Endothelial cell of umbilical vein (primary cell): ENCODE measurements around the gene HES7. TPM values are rescaled to one million over a fixed set of nuclear protein-coding genes. Genes with fewer than 3 reads are reported as not detected.

Experiments
- BruUV-seq: library from RNA; stranded (reverse); fragments of 400-500 nt; replicated peaks from 2 replicates; lab custom pipeline; 2021; lab: Mats Ljungman, UMichigan
- CTCF ChIA-PET: fragments of 300-600, 350-600 bp; sonication (Branson Sonifier 250); formaldehyde crosslinking; loops from one replicate; lab custom pipeline; 2021; ENCODE audit warnings: antibody characterized with exemption, inconsistent platforms; lab: Charles Lee
- POLR2A ChIA-PET: fragments of 300-600, 350-600 bp; sonication (Branson Sonifier 250); formaldehyde crosslinking; loops from one replicate; lab custom pipeline; 2021; ENCODE audit warnings: antibody characterized with exemption, inconsistent platforms; lab: Charles Lee
- DNase-seq: peaks from one replicate; pipeline ENCODE4 v3.0.0-alpha.2; 2011; ENCODE audit warnings: low read depth, low spot score
- FAIRE-seq: peaks from 2 replicates; lab custom pipeline; 2011; peaks lifted over from hg19 to GRCh38; lab: Jason Lieb, UNC
- H2AFZ ChIP-seq: 2 replicates; pipeline ENCODE4 v1.6.0; 2012; ENCODE audit warnings: low read depth, low read length, control low read depth, inconsistent platforms
- H3K27ac ChIP-seq: 2 replicates; pipeline ENCODE4 v1.5.1; 2011; ENCODE audit warnings: low read depth, mild to moderate bottlenecking, control low read depth, low read length, moderate library complexity; ENCODE audit not compliant: insufficient read depth
- H3K27me3 ChIP-seq, 2 experiments: 2 replicates each; pipeline versions ENCODE4 v1.6.0 to v1.6.1; 2011; ENCODE audit warnings: low read length in 2 of 2, mixed read lengths in 1 of 2; ENCODE audit not compliant: control insufficient read depth in 2 of 2, insufficient read depth in 2 of 2
- H3K36me3 ChIP-seq, 2 experiments: 2 replicates in 1 of 2; 3 replicates in 1 of 2; pipeline ENCODE4 v1.5.1; 2011; ENCODE audit warnings: low read length in 2 of 2, mild to moderate bottlenecking in 1 of 2, moderate library complexity in 1 of 2; ENCODE audit not compliant: control insufficient read depth in 2 of 2, insufficient read depth in 2 of 2; ENCODE audit errors: extremely low read depth in 1 of 2
- H3K4me1 ChIP-seq: 3 replicates; pipeline ENCODE4 v1.5.1; 2011; ENCODE audit warnings: mild to moderate bottlenecking, low read length; ENCODE audit not compliant: control insufficient read depth, insufficient read depth; ENCODE audit errors: extremely low read depth
- H3K4me2 ChIP-seq: 2 replicates; pipeline ENCODE4 v1.6.1; 2011; ENCODE audit warnings: low read length, control low read depth, mixed read lengths; ENCODE audit not compliant: insufficient read depth
- H3K4me3 ChIP-seq, 3 experiments: fragments of 200-600 bp in 1 of 3; sonication (generic), shearing (Covaris generic) in 1 of 3; replicated peaks in 1 of 3; 2 replicates each; pipeline ENCODE4 v1.5.1; 2011 to 2016; ENCODE audit warnings: control low read depth in 3 of 3, low read length in 3 of 3, mild to moderate bottlenecking in 2 of 3, inconsistent platforms in 1 of 3, low read depth in 1 of 3, moderate library complexity in 1 of 3; ENCODE audit not compliant: insufficient read depth in 1 of 3
- H3K79me2 ChIP-seq: 2 replicates; pipeline ENCODE4 v1.6.0; 2012; ENCODE audit warnings: low read length, inconsistent platforms; ENCODE audit not compliant: control insufficient read depth, insufficient read depth
- H3K9ac ChIP-seq: replicated peaks from 2 replicates; pipeline ENCODE3; 2011; ENCODE audit warnings: low read length, control low read depth; ENCODE audit not compliant: insufficient read depth; ENCODE audit errors: extremely low read depth
- H3K9me1 ChIP-seq: replicated peaks from 3 replicates; pipeline ENCODE4 v1.6.0; 2011; ENCODE audit warnings: mild to moderate bottlenecking, low read length; ENCODE audit not compliant: control insufficient read depth, insufficient read depth; ENCODE audit errors: extremely low read depth
- H3K9me3 ChIP-seq: replicated peaks from 2 replicates; pipeline ENCODE4 v1.5.1; 2012; ENCODE audit warnings: low read length, inconsistent platforms; ENCODE audit not compliant: control insufficient read depth, insufficient read depth
- H4K20me1 ChIP-seq: replicated peaks from 2 replicates; pipeline ENCODE3; 2011; ENCODE audit warnings: mild to moderate bottlenecking, low read length; ENCODE audit not compliant: control insufficient read depth, insufficient read depth; ENCODE audit errors: extremely low read depth
- CTCF ChIP-seq, 2 donors: IDR thresholded peaks; 1 replicate in 1 of 2; 2 replicates in 1 of 2; pipeline ENCODE4 v1.5.1; 2011; ENCODE audit warnings: low read length in 2 of 2, mild to moderate bottlenecking in 2 of 2, moderate library complexity in 2 of 2, control low read depth in 1 of 2, inconsistent platforms in 1 of 2, low read depth in 1 of 2; ENCODE audit not compliant: insufficient read depth in 1 of 2; ENCODE audit errors: extremely low read depth in 1 of 2
- EZH2 ChIP-seq: IDR thresholded peaks from 2 replicates; pipeline ENCODE4 v1.6.1; 2012; ENCODE audit warnings: borderline replicate concordance, low read depth, mild to moderate bottlenecking, moderate library complexity, low read length, inconsistent platforms; ENCODE audit not compliant: severe bottlenecking
- FOS ChIP-seq: IDR thresholded peaks from 2 replicates; pipeline ENCODE4 v1.6.1; 2011; ENCODE audit warnings: mild to moderate bottlenecking, low read length, moderate library complexity, borderline replicate concordance; ENCODE audit not compliant: insufficient read depth
- GATA2 ChIP-seq: IDR thresholded peaks from 2 replicates; pipeline ENCODE4 v1.7.0; 2011; ENCODE audit warnings: low read depth, mild to moderate bottlenecking, moderate library complexity, mixed read lengths, low read length; ENCODE audit not compliant: insufficient read length, insufficient read depth
- JUN ChIP-seq: IDR thresholded peaks from 2 replicates; pipeline ENCODE4 v1.6.1; 2011; ENCODE audit warnings: borderline replicate concordance, low read depth; ENCODE audit not compliant: insufficient read length, insufficient read depth
- MAX ChIP-seq: IDR thresholded peaks from 2 replicates; pipeline ENCODE4 v1.6.1; 2011; ENCODE audit not compliant: insufficient read depth, insufficient read length
- MYC ChIP-seq: IDR thresholded peaks from one replicate; pipeline ENCODE4 v1.6.1; 2011; ENCODE audit warnings: mild to moderate bottlenecking, low read depth, low read length
- POLR2A ChIP-seq: IDR thresholded peaks from 2 replicates; pipeline ENCODE4 v1.6.1; 2012; ENCODE audit warnings: low read depth, mild to moderate bottlenecking, control low read depth, low read length
- POLR2AphosphoS5 ChIP-seq: IDR thresholded peaks from 2 replicates; pipeline ENCODE4 v1.6.1; 2012; ENCODE audit warnings: low read depth, mild to moderate bottlenecking, control low read depth, low read length, moderate library complexity; ENCODE audit not compliant: insufficient read depth
- dilution Hi-C: fragments of 300-500 bp; cut with MboI; formaldehyde crosslinking; loops from one replicate; pipeline ENCODE4 v1.15.0; 2019; ENCODE audit warnings: low sequenced_read_pairs; ENCODE audit not compliant: extremely low pct_ligation_motif_present
- intact Hi-C: fragments of 100-400 bp; cut with micrococcal nuclease; formaldehyde crosslinking; loops from one replicate; pipeline ENCODE4 v1.10.0; 2022
- polyA plus RNA-seq, 4 experiments: library from polyadenylated mRNA; depleted of rRNA in 3 of 4; stranded (reverse) in 3 of 4; unstranded in 1 of 4; fragments of >200 nt; gene quantifications; 2 replicates each; pipeline versions ENCODE4 v1.2.1 to v1.2.3, GENCODE V29; 2011 to 2012; ENCODE audit warnings: missing spikeins in 1 of 4
- total RNA-seq: library from RNA; stranded (reverse); gene quantifications from 2 replicates; pipeline ENCODE4 v1.2.3, GENCODE V29; 2021

HES7 gene
- total and polyA plus RNA-seq, 2 donors (not counting 3 experiments of a cell fraction or from before 2014, with no cell fraction given) = 0.19 to 0.51 TPM

- no TSS peak for BruUV-seq
- FAIRE-seq (no peak), DNase-seq (no peak)
- H3K36me3 ChIP-seq = no peaks in the 10 kb centered on the region
- no peaks in the 10 kb centered on the region for H3K9me3 ChIP-seq
- H3K27me3 ChIP-seq = peaks cover 2 to 12% of the 10 kb centered on the region in 2 experiments
- H2AFZ ChIP-seq = no peak overlapping the region
- dilution Hi-C loops (no loop called here), intact Hi-C loops (no loop called here)
- no peaks in the 10 kb centered on the region for H4K20me1 ChIP-seq
- no peak for TF ChIP-seq FOS
- TF ChIP-seq EZH2 = no peak
- TF ChIP-seq MYC = no peak
- no peak for TF ChIP-seq MAX
- no peak for TF ChIP-seq POLR2AphosphoS5
- TF ChIP-seq JUN = no peak
- no peak for TF ChIP-seq CTCF (IDR thresholded peaks at IDR 0.05; ENCODE audit: extremely low read depth in 1 of 2, insufficient read depth in 1 of 2, low read depth in 1 of 2, low read length in 2 of 2)
- no peak for TF ChIP-seq POLR2A
- no peak for TF ChIP-seq GATA2
- H3K4me1 ChIP-seq = no peaks in the 10 kb centered on the region
- no peak overlapping the region for H3K4me3 ChIP-seq
- H3K9me1 ChIP-seq = no peaks in the 10 kb centered on the region
- ChIA-PET CTCF (interaction anchor here (0.6 to 13.4 kb wide), 8 partner anchors 10 to 147 kb away, joined by 3 to 167 read pairs (median 26); partner anchors contain the start of gene ALOXE3), POLR2A (no interaction called here)
- no peaks in the 10 kb centered on the region for H3K79me2 ChIP-seq
- H3K4me2 ChIP-seq = no peak overlapping the region
- H3K27ac ChIP-seq = no peak overlapping the region
- H3K9ac ChIP-seq = no peak overlapping the region
These were observed 32.7 kb downstream of the HES7 start for GRCh38 chr17:8091033-8091687.
